Endothelial cell of umbilical vein (primary cell): Measurements from ENCODE around the gene DCLK3. TPM values are rescaled to one million over a fixed set of nuclear protein-coding genes. Genes with fewer than 3 reads are reported as not detected.

Source experiments
- BruUV-seq: library from RNA; stranded (reverse); fragments of 400-500 nt; replicated peaks from 2 replicates; lab custom pipeline; 2021; lab: Mats Ljungman, UMichigan
- CTCF ChIA-PET: fragments of 300-600, 350-600 bp; sonication (Branson Sonifier 250); formaldehyde crosslinking; loops from one replicate; lab custom pipeline; 2021; ENCODE audit warnings: antibody characterized with exemption, inconsistent platforms; lab: Charles Lee
- POLR2A ChIA-PET: fragments of 300-600, 350-600 bp; sonication (Branson Sonifier 250); formaldehyde crosslinking; loops from one replicate; lab custom pipeline; 2021; ENCODE audit warnings: antibody characterized with exemption, inconsistent platforms; lab: Charles Lee
- DNase-seq: peaks from one replicate; pipeline ENCODE4 v3.0.0-alpha.2; 2011; ENCODE audit warnings: low read depth, low spot score
- FAIRE-seq: peaks from 2 replicates; lab custom pipeline; 2011; peaks lifted over from hg19 to GRCh38; lab: Jason Lieb, UNC
- H2AFZ ChIP-seq: 2 replicates; pipeline ENCODE4 v1.6.0; 2012; ENCODE audit warnings: low read depth, low read length, control low read depth, inconsistent platforms
- H3K27ac ChIP-seq: 2 replicates; pipeline ENCODE4 v1.5.1; 2011; ENCODE audit warnings: low read depth, mild to moderate bottlenecking, control low read depth, low read length, moderate library complexity; ENCODE audit not compliant: insufficient read depth
- H3K27me3 ChIP-seq, 2 experiments: 2 replicates each; pipeline versions ENCODE4 v1.6.0 to v1.6.1; 2011; ENCODE audit warnings: low read length in 2 of 2, mixed read lengths in 1 of 2; ENCODE audit not compliant: control insufficient read depth in 2 of 2, insufficient read depth in 2 of 2
- H3K36me3 ChIP-seq, 2 experiments: 2 replicates in 1 of 2; 3 replicates in 1 of 2; pipeline ENCODE4 v1.5.1; 2011; ENCODE audit warnings: low read length in 2 of 2, mild to moderate bottlenecking in 1 of 2, moderate library complexity in 1 of 2; ENCODE audit not compliant: control insufficient read depth in 2 of 2, insufficient read depth in 2 of 2; ENCODE audit errors: extremely low read depth in 1 of 2
- H3K4me1 ChIP-seq: 3 replicates; pipeline ENCODE4 v1.5.1; 2011; ENCODE audit warnings: mild to moderate bottlenecking, low read length; ENCODE audit not compliant: control insufficient read depth, insufficient read depth; ENCODE audit errors: extremely low read depth
- H3K4me2 ChIP-seq: 2 replicates; pipeline ENCODE4 v1.6.1; 2011; ENCODE audit warnings: low read length, control low read depth, mixed read lengths; ENCODE audit not compliant: insufficient read depth
- H3K4me3 ChIP-seq, 3 experiments: fragments of 200-600 bp in 1 of 3; sonication (generic), shearing (Covaris generic) in 1 of 3; replicated peaks in 1 of 3; 2 replicates each; pipeline ENCODE4 v1.5.1; 2011 to 2016; ENCODE audit warnings: control low read depth in 3 of 3, low read length in 3 of 3, mild to moderate bottlenecking in 2 of 3, inconsistent platforms in 1 of 3, low read depth in 1 of 3, moderate library complexity in 1 of 3; ENCODE audit not compliant: insufficient read depth in 1 of 3
- H3K79me2 ChIP-seq: 2 replicates; pipeline ENCODE4 v1.6.0; 2012; ENCODE audit warnings: low read length, inconsistent platforms; ENCODE audit not compliant: control insufficient read depth, insufficient read depth
- H3K9ac ChIP-seq: replicated peaks from 2 replicates; pipeline ENCODE3; 2011; ENCODE audit warnings: low read length, control low read depth; ENCODE audit not compliant: insufficient read depth; ENCODE audit errors: extremely low read depth
- H3K9me1 ChIP-seq: replicated peaks from 3 replicates; pipeline ENCODE4 v1.6.0; 2011; ENCODE audit warnings: mild to moderate bottlenecking, low read length; ENCODE audit not compliant: control insufficient read depth, insufficient read depth; ENCODE audit errors: extremely low read depth
- H3K9me3 ChIP-seq: replicated peaks from 2 replicates; pipeline ENCODE4 v1.5.1; 2012; ENCODE audit warnings: low read length, inconsistent platforms; ENCODE audit not compliant: control insufficient read depth, insufficient read depth
- H4K20me1 ChIP-seq: replicated peaks from 2 replicates; pipeline ENCODE3; 2011; ENCODE audit warnings: mild to moderate bottlenecking, low read length; ENCODE audit not compliant: control insufficient read depth, insufficient read depth; ENCODE audit errors: extremely low read depth
- EZH2 ChIP-seq: IDR thresholded peaks from 2 replicates; pipeline ENCODE4 v1.6.1; 2012; ENCODE audit warnings: borderline replicate concordance, low read depth, mild to moderate bottlenecking, moderate library complexity, low read length, inconsistent platforms; ENCODE audit not compliant: severe bottlenecking
- FOS ChIP-seq: IDR thresholded peaks from 2 replicates; pipeline ENCODE4 v1.6.1; 2011; ENCODE audit warnings: mild to moderate bottlenecking, low read length, moderate library complexity, borderline replicate concordance; ENCODE audit not compliant: insufficient read depth
- GATA2 ChIP-seq: IDR thresholded peaks from 2 replicates; pipeline ENCODE4 v1.7.0; 2011; ENCODE audit warnings: low read depth, mild to moderate bottlenecking, moderate library complexity, mixed read lengths, low read length; ENCODE audit not compliant: insufficient read length, insufficient read depth
- JUN ChIP-seq: IDR thresholded peaks from 2 replicates; pipeline ENCODE4 v1.6.1; 2011; ENCODE audit warnings: borderline replicate concordance, low read depth; ENCODE audit not compliant: insufficient read length, insufficient read depth
- MYC ChIP-seq: IDR thresholded peaks from one replicate; pipeline ENCODE4 v1.6.1; 2011; ENCODE audit warnings: mild to moderate bottlenecking, low read depth, low read length
- POLR2A ChIP-seq: IDR thresholded peaks from 2 replicates; pipeline ENCODE4 v1.6.1; 2012; ENCODE audit warnings: low read depth, mild to moderate bottlenecking, control low read depth, low read length
- POLR2AphosphoS5 ChIP-seq: IDR thresholded peaks from 2 replicates; pipeline ENCODE4 v1.6.1; 2012; ENCODE audit warnings: low read depth, mild to moderate bottlenecking, control low read depth, low read length, moderate library complexity; ENCODE audit not compliant: insufficient read depth
- dilution Hi-C: fragments of 300-500 bp; cut with MboI; formaldehyde crosslinking; loops from one replicate; pipeline ENCODE4 v1.15.0; 2019; ENCODE audit warnings: low sequenced_read_pairs; ENCODE audit not compliant: extremely low pct_ligation_motif_present
- intact Hi-C: fragments of 100-400 bp; cut with micrococcal nuclease; formaldehyde crosslinking; loops from one replicate; pipeline ENCODE4 v1.10.0; 2022
- polyA plus RNA-seq, 4 experiments: library from polyadenylated mRNA; depleted of rRNA in 3 of 4; stranded (reverse) in 3 of 4; unstranded in 1 of 4; fragments of >200 nt; gene quantifications; 2 replicates each; pipeline versions ENCODE4 v1.2.1 to v1.2.3, GENCODE V29; 2011 to 2012; ENCODE audit warnings: missing spikeins in 1 of 4
- total RNA-seq: library from RNA; stranded (reverse); gene quantifications from 2 replicates; pipeline ENCODE4 v1.2.3, GENCODE V29; 2021
- TF ChIP-seq, protein P1 (sequence below), 2 donors: IDR thresholded peaks; 1 replicate in 1 of 2; 2 replicates in 1 of 2; pipeline ENCODE4 v1.5.1; 2011; ENCODE audit warnings: low read length in 2 of 2, mild to moderate bottlenecking in 2 of 2, moderate library complexity in 2 of 2, control low read depth in 1 of 2, inconsistent platforms in 1 of 2, low read depth in 1 of 2; ENCODE audit not compliant: insufficient read depth in 1 of 2; ENCODE audit errors: extremely low read depth in 1 of 2
- TF ChIP-seq, protein P2 (sequence below): IDR thresholded peaks from 2 replicates; pipeline ENCODE4 v1.6.1; 2011; ENCODE audit not compliant: insufficient read depth, insufficient read length

The DCLK3 gene
- total and polyA plus RNA-seq, 2 donors (not counting 3 experiments of a cell fraction or from before 2014, with no cell fraction given) = not detected

DNA sequence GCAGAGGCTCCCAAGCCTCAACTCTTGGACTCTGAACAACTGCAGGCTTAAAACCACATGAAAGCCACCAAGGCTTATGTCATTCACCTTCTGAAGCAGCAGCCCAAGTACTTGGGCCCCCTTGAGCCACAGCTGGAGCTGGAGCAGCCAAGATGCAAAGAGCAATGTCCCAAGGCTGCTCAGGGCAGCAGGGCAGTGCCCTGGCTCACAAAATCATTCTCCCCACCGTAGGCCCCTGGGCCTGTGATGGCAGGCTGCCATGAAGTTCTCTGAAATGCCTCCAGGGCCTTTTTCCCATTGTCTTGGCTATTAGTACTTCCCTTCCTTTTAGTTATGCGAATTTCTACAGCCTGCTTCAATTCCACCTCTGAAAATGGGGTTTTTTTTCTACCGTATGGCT, 83.4 kb downstream of the DCLK3 start:
- ChIA-PET CTCF (no interaction called here), POLR2A (no interaction called here)
- Histone ChIP-seq H3K4me2 (no peak overlapping the region), H3K9me3 (no peaks in the 10 kb centered on the region), H2AFZ (no peak overlapping the region), H4K20me1 (no peaks in the 10 kb centered on the region), H3K4me3 (no peak overlapping the region), H3K27ac (no peak overlapping the region), H3K9me1 (no peaks in the 10 kb centered on the region), H3K4me1 (no peaks in the 10 kb centered on the region), H3K27me3 (no peaks in the 10 kb centered on the region), H3K36me3 (no peaks in the 10 kb centered on the region), H3K9ac (no peak overlapping the region), H3K79me2 (no peaks in the 10 kb centered on the region)
- TF ChIP-seq POLR2AphosphoS5 (no peak), GATA2 (no peak), FOS (no peak), MYC (no peak), EZH2 (no peak), JUN (no peak), POLR2A (no peak)
- TF ChIP-seq, protein P1, sequence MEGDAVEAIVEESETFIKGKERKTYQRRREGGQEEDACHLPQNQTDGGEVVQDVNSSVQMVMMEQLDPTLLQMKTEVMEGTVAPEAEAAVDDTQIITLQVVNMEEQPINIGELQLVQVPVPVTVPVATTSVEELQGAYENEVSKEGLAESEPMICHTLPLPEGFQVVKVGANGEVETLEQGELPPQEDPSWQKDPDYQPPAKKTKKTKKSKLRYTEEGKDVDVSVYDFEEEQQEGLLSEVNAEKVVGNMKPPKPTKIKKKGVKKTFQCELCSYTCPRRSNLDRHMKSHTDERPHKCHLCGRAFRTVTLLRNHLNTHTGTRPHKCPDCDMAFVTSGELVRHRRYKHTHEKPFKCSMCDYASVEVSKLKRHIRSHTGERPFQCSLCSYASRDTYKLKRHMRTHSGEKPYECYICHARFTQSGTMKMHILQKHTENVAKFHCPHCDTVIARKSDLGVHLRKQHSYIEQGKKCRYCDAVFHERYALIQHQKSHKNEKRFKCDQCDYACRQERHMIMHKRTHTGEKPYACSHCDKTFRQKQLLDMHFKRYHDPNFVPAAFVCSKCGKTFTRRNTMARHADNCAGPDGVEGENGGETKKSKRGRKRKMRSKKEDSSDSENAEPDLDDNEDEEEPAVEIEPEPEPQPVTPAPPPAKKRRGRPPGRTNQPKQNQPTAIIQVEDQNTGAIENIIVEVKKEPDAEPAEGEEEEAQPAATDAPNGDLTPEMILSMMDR (IDR thresholded peaks at IDR 0.05; ENCODE audit: extremely low read depth in 1 of 2, insufficient read depth in 1 of 2, low read depth in 1 of 2, low read length in 2 of 2) = no peak
- TF ChIP-seq, protein P2, sequence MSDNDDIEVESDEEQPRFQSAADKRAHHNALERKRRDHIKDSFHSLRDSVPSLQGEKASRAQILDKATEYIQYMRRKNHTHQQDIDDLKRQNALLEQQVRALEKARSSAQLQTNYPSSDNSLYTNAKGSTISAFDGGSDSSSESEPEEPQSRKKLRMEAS = no peak
- BruUV-seq = no TSS peak
- FAIRE-seq (no peak), DNase-seq (no peak)
- dilution Hi-C loops (no loop called here), intact Hi-C loops (no loop called here)
